GM19035 (cell line): ENCODE results near the gene GPBAR1.

ENCODE experiments used
- ATAC-seq: cut with Tn5 transposase; IDR thresholded peaks from one replicate; pipeline ENCODE4 v1.9.1; 2021; ENCODE audit not compliant: unreplicated experiment

GPBAR1 gene

DNA sequence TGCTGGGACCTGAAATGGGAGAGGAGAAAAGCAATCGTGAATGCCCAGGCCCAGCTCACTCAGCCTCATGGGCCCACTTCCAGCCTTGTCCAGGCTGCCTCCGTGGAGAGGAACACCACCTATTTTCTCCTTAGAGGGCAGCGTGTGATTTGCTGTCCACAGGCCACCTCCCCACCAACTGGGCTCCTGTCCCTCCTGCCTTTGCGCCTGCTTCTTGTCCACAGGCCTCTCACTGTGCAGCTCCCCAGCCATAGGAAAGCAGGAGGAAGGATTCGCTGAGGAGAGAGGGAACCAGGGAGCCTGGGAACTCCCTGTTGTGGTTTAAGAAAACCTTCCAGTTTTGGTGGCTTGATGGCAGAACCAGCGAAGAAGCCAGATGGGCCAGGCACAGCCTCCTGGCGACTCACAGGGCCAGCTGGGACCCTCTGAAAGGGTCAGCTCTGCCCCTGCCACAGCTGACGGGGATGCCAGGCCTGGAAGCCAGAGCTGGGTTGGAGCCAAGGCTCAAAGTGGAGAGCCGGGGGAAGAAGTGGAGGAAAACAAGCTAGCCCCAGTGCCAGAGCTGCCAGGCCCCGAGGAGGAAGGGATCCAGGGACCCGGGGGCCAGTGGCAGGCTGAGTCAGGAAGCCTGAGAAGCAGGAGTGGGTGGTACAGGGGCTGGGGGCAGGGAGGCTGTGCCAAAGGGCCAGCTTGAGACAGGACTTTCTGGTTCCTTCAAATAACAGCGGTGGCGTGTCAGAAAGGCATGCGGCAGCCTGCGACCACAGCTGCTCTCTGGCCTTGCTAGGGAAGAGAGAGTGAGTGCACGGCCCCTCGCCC is 21.6 kb downstream of the GPBAR1 start:
- no peak for ATAC-seq

DNA sequence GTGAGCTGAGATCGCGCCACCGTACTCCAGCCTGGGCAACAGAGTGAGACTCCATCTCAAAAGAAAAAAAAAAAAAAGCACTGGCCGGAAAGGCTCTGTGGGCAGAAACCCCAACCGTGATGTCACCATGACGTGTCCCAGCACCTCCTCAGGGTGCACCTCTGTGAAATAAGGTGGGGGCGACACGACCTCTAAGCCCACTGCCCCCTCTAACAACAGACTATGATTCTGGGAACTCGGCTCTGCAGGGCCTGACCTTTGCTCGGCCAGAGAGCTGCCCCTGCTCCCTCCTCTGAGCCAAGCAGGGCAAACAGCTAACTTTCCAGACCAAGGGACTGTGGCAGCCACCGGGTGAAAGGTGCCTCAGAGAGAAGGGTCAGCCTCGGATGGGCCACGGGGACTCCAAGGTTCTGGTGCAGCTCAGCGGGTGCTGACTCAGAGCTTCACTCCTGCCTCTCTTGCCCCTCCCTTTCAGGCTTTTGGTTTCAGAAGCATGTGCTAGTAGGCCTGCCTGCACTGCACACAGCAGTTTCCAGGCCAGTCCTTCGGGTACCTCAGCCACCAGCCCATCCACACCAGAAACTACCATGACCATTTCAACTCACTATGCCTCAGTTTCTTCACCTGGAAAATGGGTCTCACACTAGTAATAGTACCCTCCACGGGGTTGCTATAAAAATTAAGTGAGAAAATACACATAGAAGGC is 23.4 kb downstream of the GPBAR1 start:
- peak; percentile 58 for ATAC-seq

DNA sequence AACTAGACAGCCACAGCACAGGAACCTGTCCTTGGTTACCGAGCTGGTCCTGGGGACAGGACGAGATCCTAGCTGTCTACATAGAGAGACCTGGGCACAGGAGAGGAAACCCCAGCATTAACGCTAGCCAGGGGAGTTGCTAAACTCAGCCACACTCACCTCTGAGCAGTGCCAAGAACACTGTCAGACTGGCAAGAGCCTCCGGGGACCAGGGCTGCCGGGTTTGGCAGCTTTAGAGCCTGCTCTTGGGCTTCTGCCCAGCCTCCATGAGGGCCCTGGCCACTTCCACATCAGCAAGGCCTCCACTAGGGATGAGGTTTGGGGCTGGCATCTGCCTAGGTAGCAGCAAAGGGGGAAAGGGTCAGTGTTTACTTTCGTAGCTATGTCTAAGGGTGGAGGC is 24.8 kb downstream of the GPBAR1 start:
- ATAC-seq = no peak

GRCh38 chr2:218286570-218287459 is 26.0 kb downstream of the GPBAR1 start:
- peak; percentile 58 for ATAC-seq

- no peak for ATAC-seq
Observed at GRCh38 chr2:218289639-218290315, 29.0 kb downstream of the GPBAR1 start.

DNA sequence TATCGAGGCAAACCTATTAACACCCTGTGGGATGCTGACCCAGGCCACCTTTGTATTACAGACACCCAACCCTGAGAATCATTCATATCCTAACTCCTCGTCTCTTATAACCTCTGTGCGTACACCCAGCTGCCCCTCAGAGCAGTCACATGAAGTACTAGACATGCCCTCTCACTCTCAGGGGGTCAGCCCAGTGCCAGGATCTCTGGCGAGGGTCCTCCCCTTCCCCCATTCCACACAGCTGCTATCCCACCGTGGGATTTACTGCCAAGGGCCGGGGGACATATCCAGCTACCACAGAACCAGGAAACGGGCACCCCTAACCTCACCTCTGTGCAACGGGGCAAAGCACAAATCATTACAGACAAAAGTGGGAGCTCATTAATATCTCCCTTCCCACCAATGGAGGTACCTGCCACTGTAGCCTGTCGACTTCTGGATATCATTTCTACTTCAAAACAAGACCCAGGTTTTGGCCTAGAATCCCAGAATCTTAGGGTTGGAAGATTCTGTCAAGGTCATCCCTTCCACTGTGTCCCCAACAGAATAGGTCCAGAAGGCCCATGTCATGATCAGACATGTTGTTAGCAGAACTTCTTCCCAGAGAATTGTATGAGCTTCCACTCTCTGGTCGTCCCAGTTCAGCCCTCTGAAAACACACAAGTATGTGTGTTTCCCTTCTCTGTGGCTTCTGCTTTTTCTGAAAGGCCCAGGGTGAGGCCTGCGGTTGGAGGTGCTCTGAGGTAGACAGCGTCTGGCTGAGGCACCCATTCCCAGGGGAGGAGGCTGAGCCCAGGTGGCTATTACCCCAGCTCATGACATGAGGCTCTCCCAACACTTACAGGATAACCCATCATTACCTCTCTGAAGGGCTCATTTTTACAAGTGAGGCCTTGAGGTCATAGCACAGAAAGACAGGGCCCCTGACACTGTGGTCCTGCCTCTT is 29.8 kb downstream of the GPBAR1 start:
- ATAC-seq = peak; percentile 42

GRCh38 chr2:218291318-218292047 is 30.7 kb downstream of the GPBAR1 start:
- ATAC-seq = no peak

DNA sequence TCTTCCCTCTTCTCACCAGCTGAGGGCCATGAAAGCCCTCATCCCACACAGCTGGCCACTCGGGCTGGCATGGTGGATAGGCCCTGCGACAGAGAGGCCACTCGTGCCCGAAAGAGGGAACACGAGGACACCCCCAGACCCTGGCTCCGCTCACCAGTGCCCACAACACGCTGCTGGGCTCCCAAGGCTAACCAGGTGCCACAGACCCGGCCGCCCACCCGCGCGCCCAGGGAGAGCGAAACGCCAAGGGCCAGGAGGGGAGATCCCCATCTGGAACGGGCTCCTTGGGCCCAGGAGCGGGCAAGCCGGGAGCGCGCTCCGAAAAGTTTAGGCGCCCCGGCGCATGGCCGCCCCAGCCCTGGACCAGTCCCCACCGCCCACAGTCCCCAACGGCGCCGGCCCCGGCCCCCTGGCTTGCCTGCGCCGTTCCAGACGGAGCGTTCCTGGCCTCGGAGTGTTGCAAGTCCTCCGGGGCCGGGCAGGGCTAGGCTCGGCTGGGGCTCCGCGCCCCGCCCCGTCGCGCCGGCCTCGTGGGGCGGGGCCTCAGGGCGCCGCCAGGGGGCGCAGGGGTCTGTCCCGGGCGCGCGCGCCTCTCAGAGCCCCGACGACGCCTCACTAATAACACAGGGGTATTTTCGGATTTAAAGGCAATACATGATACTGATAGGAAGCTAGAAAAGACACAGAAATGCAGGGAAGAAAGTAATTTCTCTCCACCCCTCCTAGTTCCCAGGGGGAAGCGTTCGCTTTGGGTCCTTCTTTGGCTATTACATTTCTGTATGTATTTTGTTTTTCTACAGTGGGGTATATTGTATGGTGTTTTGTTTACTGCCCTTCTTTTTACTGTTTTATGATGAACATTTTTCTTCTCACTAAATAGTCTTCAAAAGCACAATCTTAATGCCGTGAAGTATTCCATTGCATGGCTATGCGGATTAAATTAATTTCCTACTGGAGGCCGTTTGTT is 31.5 kb downstream of the GPBAR1 start, which contains the start of gene TMBIM1:
Gene TMBIM1, minus strand, starts transcription at position 456 of the 967 bp plus-strand sequence. CDS start 10,362 bp downstream, outside the sequence.
- peak; percentile 67 for ATAC-seq

DNA sequence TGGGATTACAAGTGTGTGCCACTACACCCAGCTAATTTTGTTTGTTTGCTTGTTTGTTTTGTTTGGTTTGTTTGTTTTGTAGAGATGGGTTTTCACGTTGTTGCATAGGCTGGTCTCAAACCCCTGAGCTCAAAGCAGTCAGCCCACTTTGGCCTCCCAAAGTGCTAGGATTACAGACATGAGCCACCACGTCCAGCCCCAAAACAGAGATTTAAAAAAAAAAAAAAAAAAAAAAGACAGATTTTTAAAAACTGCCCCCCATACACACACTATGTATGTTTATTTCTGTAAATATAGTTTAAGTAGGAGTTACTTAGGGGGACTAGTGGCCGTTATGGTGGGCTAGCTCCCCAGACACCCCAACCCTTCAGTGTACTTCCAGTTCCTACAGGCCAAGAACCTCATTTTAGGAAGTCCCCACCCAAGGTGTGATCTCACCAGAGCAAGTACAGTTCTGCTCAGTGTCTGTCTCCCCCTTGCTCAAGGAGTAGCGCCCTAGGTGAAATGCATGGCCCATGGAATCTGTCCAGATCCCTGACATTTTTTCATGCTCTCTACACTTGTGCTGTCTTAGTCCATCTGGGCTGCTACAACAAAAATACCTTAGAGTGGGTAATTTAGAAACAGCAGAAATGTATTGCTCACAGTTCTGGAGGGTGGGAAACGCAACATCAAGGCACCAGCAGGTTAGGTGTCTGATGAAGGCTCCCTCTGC is 33.1 kb downstream of the GPBAR1 start:
- ATAC-seq = no peak

- ATAC-seq = no peak
Observed at GRCh38 chr2:218294430-218295022, 33.7 kb downstream of the GPBAR1 start.

GRCh38 chr2:218295029-218295428 is 34.2 kb downstream of the GPBAR1 start:
- ATAC-seq = no peak

GRCh38 chr2:218296200-218296599 is 35.4 kb downstream of the GPBAR1 start:
- no peak for ATAC-seq

DNA sequence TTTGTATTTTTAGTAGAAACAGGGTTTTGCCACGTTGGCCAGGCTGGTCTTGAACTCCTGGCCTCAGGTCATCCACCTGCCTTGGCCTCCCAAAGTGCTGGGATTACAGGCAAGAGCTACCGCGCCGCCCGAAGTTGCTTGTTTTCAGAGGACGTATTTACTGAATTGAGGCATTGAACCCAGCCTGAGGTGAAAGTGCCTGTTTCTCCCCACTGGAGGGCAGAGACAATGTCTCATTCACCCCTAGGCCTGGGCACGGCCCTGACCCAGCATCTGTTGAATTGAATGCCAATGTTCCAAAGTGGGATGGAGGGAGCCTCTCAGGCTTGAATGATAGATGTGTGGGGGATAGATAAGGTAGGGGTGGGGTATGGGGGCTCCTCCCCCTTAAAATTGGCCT is 36.0 kb downstream of the GPBAR1 start:
- no peak for ATAC-seq

DNA sequence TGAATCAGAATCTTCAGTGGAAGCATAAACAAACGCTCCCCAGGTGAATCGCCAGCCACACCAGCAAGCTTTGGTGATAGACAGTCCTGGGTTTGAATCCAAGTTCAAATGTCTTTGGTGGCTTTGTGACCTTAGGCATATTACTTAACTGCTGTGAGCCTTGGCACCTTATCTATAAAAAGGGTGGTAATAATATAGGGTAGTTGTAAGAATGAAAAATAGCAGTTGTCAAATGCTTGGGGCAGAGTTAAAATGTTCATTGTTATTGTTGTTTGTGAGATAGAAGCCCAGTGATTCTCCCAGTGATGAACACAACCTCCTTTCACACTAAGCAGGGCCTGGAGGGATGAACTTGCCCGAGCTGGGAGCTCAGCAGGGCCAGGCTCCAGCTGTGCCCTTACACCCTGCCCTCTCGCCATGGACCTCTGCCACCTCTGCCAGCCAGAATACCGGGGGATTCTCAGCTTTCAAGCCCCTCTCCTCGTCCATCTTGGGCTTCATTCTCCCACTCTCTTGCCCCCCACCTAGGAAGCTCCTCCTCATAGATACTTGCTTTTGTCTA is 37.6 kb downstream of the GPBAR1 start:
- no peak for ATAC-seq

DNA sequence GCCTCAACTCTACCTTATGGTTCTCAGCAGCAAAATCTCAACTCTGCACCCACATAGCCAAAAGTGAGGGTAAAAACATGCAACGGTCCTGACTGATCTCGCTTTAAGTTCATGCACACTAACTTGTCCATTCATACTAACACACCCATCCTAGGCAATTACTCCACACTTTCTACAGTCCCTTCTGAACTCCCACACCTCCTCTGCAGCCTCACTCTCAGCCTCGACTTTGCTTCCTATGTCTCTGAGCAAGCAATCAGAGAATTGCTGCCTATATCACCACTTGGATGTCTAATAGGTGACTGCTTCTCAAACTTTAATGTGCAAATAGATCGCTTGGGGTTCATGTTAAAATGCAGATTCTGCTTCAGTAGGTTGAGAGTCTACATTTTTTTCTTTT is 39.3 kb downstream of the GPBAR1 start:
- no peak for ATAC-seq

- peak; percentile 86 for ATAC-seq
Observed at GRCh38 chr2:218301176-218301819, 40.5 kb downstream of the GPBAR1 start.
